ENCODE results near the gene EDDM13. TPM values are rescaled to one million over a fixed set of nuclear protein-coding genes. Genes with fewer than 3 reads are reported as not detected.

The EDDM13 gene
- total RNA-seq, 3 donors from 2014 or later (not counting 1 experiment from before 2014, with no cell fraction given) = 1.5 to 3.1 (median 2.6) TPM

DNA sequence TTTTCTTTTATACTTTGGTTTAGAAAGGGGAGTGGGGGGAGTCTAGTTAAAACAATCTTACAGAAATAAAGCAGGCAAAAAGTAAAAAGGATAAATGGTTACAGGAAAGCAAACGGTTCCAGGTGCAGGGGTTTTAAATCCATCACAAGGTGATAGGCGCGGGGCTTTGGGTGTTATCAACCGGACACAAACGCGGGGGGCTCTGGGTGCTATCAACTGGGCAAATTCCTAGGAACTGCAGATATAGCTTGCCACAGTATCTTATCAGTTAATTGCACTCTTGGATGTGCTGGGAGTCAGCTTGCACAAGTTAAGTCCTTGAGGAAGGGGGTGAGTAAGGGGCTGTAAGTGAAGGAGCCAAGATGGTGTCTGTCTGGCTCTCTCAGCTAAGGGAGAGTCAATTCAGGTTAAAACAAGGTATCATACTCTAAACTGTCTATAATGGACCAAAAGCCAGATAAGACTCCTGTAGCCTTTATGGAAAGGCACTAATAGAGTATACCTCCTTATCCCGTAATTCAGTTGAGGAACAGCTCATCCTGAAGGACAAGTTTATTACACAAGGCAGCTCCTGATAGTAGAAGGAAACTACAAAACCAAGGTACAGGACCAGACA is 74.7 kb downstream of the EDDM13 start:
- Histone ChIP-seq H3K36me3 (ENCODE audit: control insufficient read depth, insufficient read depth, low read length) (no peaks in the 10 kb centered on the region), H3K9me3 (ENCODE audit: control insufficient read depth, insufficient read depth, low read length) (no peaks in the 10 kb centered on the region), H3K4me3 (ENCODE audit: low read length) (no peak overlapping the region), H3K4me1 (ENCODE audit: control insufficient read depth, insufficient read depth, low read length) (no peaks in the 10 kb centered on the region), H3K27me3 (ENCODE audit: control insufficient read depth, insufficient read depth, low read length) (no peaks in the 10 kb centered on the region), H3K27ac (ENCODE audit: low read length) (no peak overlapping the region)
- no peak for DNase-seq
- Mint-ChIP-seq H3K27ac (no peak overlapping the region), H3K4me1 (no peaks in the 10 kb centered on the region), H3K4me3 (no peak overlapping the region), H3K9me3 (no peaks in the 10 kb centered on the region), H3K27me3 (ENCODE audit: low read depth in 2 of 2) (peaks cover 0 to 10% of the 10 kb centered on the region in 2 donors), H3K36me3 (no peaks in the 10 kb centered on the region)
- intact Hi-C loops (cut with micrococcal nuclease) = no loop called here
- ATAC-seq = no peak
- 95% methylated on average over 7 of the region's 7 CpGs for WGBS (ENCODE audit: insufficient coverage)
- TF ChIP-seq, protein P1, sequence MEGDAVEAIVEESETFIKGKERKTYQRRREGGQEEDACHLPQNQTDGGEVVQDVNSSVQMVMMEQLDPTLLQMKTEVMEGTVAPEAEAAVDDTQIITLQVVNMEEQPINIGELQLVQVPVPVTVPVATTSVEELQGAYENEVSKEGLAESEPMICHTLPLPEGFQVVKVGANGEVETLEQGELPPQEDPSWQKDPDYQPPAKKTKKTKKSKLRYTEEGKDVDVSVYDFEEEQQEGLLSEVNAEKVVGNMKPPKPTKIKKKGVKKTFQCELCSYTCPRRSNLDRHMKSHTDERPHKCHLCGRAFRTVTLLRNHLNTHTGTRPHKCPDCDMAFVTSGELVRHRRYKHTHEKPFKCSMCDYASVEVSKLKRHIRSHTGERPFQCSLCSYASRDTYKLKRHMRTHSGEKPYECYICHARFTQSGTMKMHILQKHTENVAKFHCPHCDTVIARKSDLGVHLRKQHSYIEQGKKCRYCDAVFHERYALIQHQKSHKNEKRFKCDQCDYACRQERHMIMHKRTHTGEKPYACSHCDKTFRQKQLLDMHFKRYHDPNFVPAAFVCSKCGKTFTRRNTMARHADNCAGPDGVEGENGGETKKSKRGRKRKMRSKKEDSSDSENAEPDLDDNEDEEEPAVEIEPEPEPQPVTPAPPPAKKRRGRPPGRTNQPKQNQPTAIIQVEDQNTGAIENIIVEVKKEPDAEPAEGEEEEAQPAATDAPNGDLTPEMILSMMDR (IDR thresholded peaks at IDR 0.05) = no peak

DNA sequence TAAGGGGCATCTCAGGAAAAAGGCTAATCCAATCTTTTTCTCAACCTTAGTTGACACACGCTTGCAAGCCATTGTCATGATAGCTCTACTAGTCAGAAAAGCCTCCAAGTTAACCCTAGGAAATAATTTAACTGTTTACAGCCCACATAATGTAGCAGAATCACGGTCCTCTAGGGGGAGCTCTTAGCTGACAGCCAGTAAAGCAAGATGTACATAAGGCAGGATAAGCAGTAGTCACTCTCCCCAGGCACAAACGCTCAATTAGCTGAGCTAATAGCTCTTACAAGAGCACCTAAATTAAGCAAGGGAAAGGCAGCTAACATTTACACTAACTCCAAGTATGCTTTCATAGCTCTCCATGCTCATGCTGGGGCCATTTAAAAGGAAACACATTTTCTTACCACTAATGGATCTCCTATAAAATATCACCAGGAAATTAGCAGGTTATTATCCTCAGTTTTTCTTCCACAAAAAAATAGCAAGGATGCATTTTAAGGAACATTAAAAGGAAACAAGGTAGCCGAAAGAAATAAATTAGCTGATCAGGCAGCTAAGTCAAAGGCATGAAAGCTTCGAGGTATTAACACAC is 75.8 kb downstream of the EDDM13 start:
- Histone ChIP-seq H3K4me3 (ENCODE audit: low read length) (no peak overlapping the region), H3K4me1 (ENCODE audit: control insufficient read depth, insufficient read depth, low read length) (no peaks in the 10 kb centered on the region), H3K9me3 (ENCODE audit: control insufficient read depth, insufficient read depth, low read length) (no peaks in the 10 kb centered on the region), H3K27me3 (ENCODE audit: control insufficient read depth, insufficient read depth, low read length) (no peaks in the 10 kb centered on the region), H3K27ac (ENCODE audit: low read length) (no peak overlapping the region), H3K36me3 (ENCODE audit: control insufficient read depth, insufficient read depth, low read length) (no peaks in the 10 kb centered on the region)
- TF ChIP-seq, protein P1 (IDR thresholded peaks at IDR 0.05) = no peak
- DNase-seq (peak in 1 of 2 donors; percentile 10), ATAC-seq (no peak)
- H3K4me1 Mint-ChIP-seq = no peaks in the 10 kb centered on the region
- H3K27me3 Mint-ChIP-seq (ENCODE audit: low read depth in 2 of 2) = peaks cover 0 to 3% of the 10 kb centered on the region in 2 donors
- H3K4me3 Mint-ChIP-seq = no peak overlapping the region
- no peaks in the 10 kb centered on the region for H3K36me3 Mint-ChIP-seq
- WGBS (ENCODE audit: insufficient coverage) = 80% methylated on average over 5 of the region's 5 CpGs
- H3K9me3 Mint-ChIP-seq = no peaks in the 10 kb centered on the region
- no peak overlapping the region for H3K27ac Mint-ChIP-seq
- intact Hi-C loops (cut with micrococcal nuclease) = no loop called here

DNA sequence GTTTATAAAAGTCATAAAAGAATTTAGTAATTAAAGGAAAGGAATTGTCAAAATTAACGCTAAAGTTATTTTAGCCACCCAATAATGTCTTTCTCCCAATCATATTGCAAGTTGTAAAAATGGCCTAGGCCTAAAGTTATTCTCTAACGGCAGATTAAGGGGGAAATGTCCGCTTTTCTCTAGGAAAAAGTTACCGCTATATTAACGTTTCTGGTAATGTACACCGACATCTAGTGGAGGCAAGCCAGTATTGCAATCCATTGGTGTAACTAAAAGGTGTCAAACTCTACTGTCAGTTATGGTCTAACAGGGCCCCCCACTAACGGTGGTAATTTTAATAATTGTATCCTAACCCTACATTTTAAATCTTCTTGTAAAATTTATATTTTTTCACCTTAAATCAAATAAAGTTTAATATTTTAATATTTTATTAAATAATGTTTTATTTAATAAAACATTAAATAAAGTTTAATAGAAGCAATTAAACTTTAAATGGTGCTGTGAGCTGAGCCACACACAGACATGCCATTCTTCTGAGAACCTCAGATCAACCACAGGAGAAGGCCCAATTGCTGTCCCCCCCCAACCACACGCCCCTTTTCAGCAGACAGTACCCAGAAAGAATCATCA is 78.0 kb downstream of the EDDM13 start:
- Histone ChIP-seq H3K4me1 (ENCODE audit: control insufficient read depth, insufficient read depth, low read length) (no peaks in the 10 kb centered on the region), H3K9me3 (ENCODE audit: control insufficient read depth, insufficient read depth, low read length) (no peaks in the 10 kb centered on the region), H3K4me3 (ENCODE audit: low read length) (no peak overlapping the region), H3K27ac (ENCODE audit: low read length) (no peak overlapping the region), H3K27me3 (ENCODE audit: control insufficient read depth, insufficient read depth, low read length) (no peaks in the 10 kb centered on the region), H3K36me3 (ENCODE audit: control insufficient read depth, insufficient read depth, low read length) (no peaks in the 10 kb centered on the region)
- Mint-ChIP-seq H3K4me3 (no peak overlapping the region), H3K4me1 (no peaks in the 10 kb centered on the region), H3K27ac (no peak overlapping the region), H3K36me3 (no peaks in the 10 kb centered on the region), H3K9me3 (no peaks in the 10 kb centered on the region), H3K27me3 (ENCODE audit: low read depth in 2 of 2) (peaks cover 0 to 3% of the 10 kb centered on the region in 2 donors)
- intact Hi-C loops (cut with micrococcal nuclease) = loop anchor here (1.0 kb wide), 1 partner anchor 97 kb away; no protein-coding TSS in a partner anchor
- DNase-seq (peak in 1 of 2 donors; percentile 73), ATAC-seq (peak; percentile 63 to 72 (median 69))
- 21% methylated on average over 6 of the region's 8 CpGs for WGBS (ENCODE audit: insufficient coverage)
- TF ChIP-seq, protein P1 (IDR thresholded peaks at IDR 0.05) = peak; percentile 78
